HG03139 (cell line): ENCODE measurements around the gene DGKH.
"Not testable (repeated sequence)": the region's sequence is repeated elsewhere in the genome, so short reads cannot be mapped to it uniquely, and the experiment has no call there.

Source experiments
- ATAC-seq: cut with Tn5 transposase; IDR thresholded peaks from one replicate; pipeline ENCODE4 v1.9.1; 2021; ENCODE audit not compliant: unreplicated experiment

Gene DGKH

DNA sequence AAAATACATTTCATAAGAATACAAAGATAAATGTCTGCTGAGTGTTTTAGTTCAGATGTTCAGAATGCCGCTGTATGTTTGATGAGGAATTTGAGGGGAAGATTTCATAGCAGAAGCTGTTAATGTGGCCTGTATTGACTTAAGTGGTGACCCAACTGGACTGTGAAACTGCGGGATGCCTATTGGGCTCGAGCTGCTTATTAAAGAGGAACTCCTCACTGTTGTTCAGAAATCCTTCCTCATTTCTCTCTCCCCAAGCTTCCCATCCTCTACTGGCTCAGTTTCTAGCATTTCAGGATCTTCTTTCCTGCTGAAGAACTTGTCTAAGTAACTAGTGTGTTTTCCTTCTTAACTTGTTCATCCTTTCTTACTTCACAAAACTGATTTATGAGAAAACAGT is 20.4 kb downstream of the DGKH start:
- ATAC-seq = no peak

GRCh38 chr13:42070599-42070998 is 22.2 kb downstream of the DGKH start:
- not testable (repeated sequence) for ATAC-seq

- ATAC-seq = not testable (repeated sequence)
Observed at GRCh38 chr13:42071179-42071578, 22.7 kb downstream of the DGKH start.

- no peak for ATAC-seq
Observed at GRCh38 chr13:42071672-42072419, 23.4 kb downstream of the DGKH start.

DNA sequence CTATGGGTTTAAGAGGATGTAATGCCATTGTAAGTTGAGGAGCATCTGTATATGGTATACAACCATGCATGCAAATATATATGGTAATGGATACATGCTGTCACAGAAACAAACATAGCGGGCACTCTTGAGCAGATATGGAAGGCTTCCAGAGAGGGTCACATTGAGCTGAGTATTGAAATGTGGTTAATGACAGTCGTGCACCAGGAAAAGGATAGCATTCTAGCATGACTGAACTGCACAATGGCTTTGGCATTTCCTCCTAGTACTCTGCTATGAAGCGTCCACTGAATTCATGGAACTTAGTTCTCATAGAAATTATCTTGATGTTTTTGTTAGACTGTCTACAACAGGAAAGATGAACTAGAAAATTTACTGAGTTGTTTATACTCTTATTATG is 25.2 kb downstream of the DGKH start:
- ATAC-seq = no peak

DNA sequence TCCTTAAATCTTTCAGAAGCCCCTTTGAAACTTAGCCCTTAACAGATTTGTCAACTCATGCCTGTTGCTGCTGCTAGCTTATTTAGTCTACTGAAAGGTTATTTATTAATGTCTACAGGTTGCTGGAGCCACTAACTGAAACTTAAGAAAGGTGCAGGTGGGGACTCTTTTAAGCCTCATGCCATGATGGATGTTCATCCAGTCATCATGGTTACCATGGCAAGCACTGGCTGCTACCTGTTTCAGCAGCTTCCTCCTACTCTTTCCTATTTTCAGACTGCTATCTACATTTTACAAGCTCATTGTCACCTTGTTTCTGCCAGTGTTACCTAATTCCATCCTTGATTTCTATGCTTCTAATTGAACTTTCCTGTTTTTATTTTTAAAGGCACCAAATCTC is 27.1 kb downstream of the DGKH start:
- no peak for ATAC-seq

- no peak for ATAC-seq
Observed at GRCh38 chr13:42076309-42076713, 27.9 kb downstream of the DGKH start.

- ATAC-seq = no peak
Observed at GRCh38 chr13:42078128-42078808, 29.8 kb downstream of the DGKH start.

DNA sequence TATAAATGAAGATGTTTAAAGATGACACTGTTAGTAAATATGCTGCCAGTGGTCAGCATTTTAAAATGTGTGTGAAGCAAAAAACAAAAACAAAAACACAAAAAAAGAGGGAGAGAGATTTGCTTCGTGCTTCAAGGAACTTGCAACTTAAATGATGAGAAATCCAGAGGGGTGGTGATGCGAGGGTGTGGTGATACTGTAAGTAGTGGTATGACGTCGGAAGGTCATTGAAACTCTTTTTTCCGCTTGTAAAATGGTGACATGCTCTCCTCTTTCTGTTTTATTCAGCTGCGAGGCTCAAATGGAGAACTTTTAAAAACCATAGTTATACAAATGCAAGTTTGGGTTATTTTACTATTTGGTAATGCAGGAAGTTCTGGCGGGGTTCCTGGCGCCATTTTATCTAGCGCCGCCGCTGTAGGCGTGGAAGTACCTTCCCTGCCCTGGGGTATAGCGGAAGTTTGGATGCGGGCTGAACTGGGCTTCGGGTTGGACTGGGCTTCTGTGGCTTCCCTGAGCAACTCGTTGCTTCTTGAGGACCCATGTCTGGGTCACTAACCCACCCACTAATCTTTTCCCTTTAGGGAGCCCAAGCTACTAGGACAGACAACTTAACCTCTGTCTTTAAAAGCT is 34.8 kb downstream of the DGKH start:
- ATAC-seq = no peak

GRCh38 chr13:42084722-42085121 is 36.3 kb downstream of the DGKH start:
- ATAC-seq = no peak

GRCh38 chr13:42086582-42086981 is 38.1 kb downstream of the DGKH start:
- no peak for ATAC-seq

GRCh38 chr13:42094516-42095040 is 46.1 kb downstream of the DGKH start:
- ATAC-seq = no peak

- ATAC-seq = not testable (repeated sequence)
Observed at GRCh38 chr13:42096222-42096621, 47.8 kb downstream of the DGKH start.

DNA sequence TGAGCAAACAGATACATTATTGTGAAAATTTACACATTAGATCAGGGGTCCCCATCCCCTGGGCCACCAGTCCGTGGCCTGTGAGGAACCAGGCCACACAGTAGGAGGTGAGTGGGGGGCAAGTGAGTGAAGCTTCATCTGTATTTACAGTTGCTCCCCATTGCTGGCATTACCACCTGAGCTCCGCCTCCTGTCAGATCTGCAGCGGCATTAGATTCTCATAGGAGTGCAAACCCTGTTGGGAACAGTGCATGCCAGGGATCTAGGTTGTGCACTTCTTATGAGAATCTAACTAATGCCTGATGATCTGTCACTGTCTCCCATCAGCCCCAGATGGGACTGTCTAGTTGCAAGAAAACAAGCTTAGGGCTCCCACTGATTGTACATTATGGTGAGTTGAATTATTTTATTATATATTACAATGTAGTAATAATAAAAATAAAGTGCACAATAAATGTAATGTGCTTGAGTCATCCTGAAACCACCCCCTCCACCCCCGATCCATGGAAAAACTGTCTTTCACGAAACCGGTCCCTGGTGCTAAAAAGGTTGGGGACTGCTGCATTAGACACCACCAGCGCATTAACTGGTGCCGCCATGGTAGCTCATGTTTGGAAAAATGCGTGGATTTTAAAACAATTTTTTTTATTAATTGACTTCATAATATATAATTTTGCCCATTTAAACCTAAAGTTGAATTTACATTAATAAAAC is 51.7 kb downstream of the DGKH start:
- ATAC-seq = no peak

- ATAC-seq = no peak
Observed at GRCh38 chr13:42100960-42101359, 52.5 kb downstream of the DGKH start.

DNA sequence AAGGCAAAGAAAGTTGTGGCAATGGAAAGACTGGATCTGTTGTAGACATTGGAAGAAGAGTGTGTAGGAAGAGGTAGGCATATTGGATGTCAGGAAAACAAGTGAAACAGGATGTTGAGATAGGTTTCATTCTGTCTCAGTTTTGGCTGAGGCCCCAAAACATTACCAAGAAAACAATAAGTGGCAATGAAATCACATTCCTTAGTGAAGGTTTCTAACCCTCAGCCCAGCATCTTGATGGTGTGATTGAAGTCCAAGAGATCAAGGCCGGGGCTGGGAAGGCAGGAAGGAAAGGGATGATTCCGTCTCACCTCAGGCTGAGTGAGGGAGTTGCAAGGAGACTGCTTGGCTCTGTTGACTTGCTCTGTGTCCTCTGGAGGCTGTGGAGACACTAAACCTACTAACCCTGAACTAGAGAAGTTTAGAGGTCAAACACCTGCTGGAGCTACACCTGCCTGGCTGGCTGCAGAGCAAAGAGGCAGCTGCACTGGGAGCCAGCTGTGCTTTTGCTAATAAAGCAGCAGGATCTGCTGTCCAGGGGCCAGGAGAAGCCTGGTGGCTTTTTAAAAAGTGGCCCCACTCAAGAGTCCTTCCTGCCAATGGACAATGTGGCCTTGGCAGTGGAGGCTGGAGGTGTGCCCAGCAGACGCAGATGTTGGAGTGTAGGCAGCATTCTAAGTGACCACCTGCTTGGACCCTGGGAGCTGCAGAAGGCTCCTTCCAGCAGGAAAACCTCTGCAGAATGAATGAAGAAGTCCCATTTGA is 53.6 kb downstream of the DGKH start:
- ATAC-seq = no peak

- no peak for ATAC-seq
Observed at GRCh38 chr13:42102961-42103865, 54.8 kb downstream of the DGKH start.

GRCh38 chr13:42106998-42107397 is 58.5 kb downstream of the DGKH start:
- ATAC-seq = no peak

DNA sequence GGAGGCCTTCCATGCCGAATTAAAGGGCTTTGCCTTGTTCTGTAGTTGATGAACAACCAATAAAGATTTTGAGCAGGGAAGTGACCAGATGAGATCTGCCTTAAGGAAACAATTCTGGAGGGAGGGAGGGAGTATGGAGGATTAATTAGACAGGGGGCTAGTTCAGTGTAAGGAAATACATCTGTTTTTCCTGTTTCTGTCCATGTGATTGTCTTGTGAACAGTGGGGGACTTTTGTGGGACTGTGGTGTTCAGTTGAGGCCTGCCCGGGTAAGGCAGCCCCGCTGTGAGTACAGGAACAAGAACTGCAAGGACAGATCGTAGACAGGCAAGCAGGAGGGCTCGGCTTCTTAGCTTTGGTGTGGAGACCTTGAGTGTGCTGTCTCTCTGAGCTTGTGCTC is 59.0 kb downstream of the DGKH start:
- ATAC-seq = no peak

DNA sequence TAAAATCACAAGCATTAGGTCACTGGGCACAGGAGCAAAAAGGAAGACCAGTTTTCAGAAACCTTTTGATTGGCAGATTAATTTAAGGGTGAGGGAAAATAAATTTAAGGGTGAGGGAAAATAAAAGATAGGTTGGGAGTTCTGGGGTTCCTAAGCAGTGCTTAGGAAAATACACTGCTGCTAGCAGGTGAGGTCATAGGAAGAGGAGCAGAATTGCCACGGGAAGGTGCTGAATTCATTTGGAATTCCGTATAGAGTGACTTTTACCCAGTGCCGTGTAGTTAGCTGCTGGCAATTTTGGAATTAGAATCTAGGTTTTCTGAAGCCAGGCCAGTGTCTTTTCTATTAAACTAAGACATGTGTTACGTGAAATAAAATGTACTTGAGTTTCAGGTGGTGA is 59.8 kb downstream of the DGKH start:
- no peak for ATAC-seq
